Measurements from ENCODE around the gene BHLHA9. TPM values are rescaled to one million over a fixed set of nuclear protein-coding genes. Genes with fewer than 3 reads are reported as not detected.

The BHLHA9 gene
- total RNA-seq: not detected in 2 replicates

GRCh38 chr17:1270210-1271029, at the start of gene BHLHA9:
Gene BHLHA9 (plus strand): TSS chr17:1270444. CDS start chr17:1270564, 120 bp downstream.

Other genes with a start within 250 kb of the BHLHA9 start
- 22.1 and 26.7 TPM in 2 replicates for gene ABR, start 90.5 kb upstream of the BHLHA9 start, total RNA-seq
- 0.12 TPM in 1 of 2 replicates, not detected in the other for gene TRARG1, start 9.2 kb downstream of the BHLHA9 start, total RNA-seq
- gene YWHAE, start 129.8 kb downstream of the BHLHA9 start, total RNA-seq: 421 and 599 TPM in 2 replicates
- gene CRK, start 185.8 kb downstream of the BHLHA9 start, total RNA-seq: 55.0 and 56.6 TPM in 2 replicates
- 84.9 and 88.5 TPM in 2 replicates for gene MYO1C, start 222.2 kb downstream of the BHLHA9 start, total RNA-seq
- gene INPP5K, start 246.2 kb downstream of the BHLHA9 start, total RNA-seq: 27.1 and 36.2 TPM in 2 replicates